CD4-positive, alpha-beta T cell treated with Interleukin-17A for 1 hour (primary cell): Measurements from ENCODE around the gene MLEC.

Experiments used
- DNase-seq: peaks from one replicate; pipeline ENCODE4 v3.0.0-alpha.2; 2020

Gene MLEC

DNA sequence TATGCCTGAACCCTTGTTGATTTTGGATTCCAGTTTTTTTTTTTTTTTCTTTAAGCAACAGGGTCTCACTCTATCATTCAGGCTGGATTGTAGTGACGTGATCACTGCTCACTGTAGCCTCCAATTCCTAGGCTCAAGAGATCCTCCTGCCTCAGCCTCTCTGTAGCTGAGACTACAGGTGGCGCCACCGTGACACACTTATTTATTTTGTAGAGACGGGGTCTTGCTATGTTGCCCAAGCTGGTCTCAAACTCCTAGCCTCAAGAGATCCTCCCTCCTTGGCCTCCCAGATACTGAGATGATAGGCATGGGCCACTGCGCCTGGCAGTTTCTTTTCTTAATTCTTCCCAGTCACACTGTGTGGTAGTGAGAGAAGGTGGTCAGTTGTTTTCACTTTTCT is 63.9 kb downstream of the MLEC start:
- DNase-seq: no peak

- DNase-seq: no peak
These were observed 64.4 kb downstream of the MLEC start for GRCh38 chr12:120751389-120751788.
